ENCODE measurements around the gene EFNA4. TPM values are rescaled to one million over a fixed set of nuclear protein-coding genes. Genes with fewer than 3 reads are reported as not detected.

EFNA4 gene
- total and polyA plus RNA-seq, 9 of the 15 experiments (the other 6 are each of a cell fraction or from before 2014, with no cell fraction given): 0.68 to 7.4 (median 6.1) TPM

GRCh38 chr1:155084722-155085503 lies 21.4 kb downstream of the EFNA4 start (continued):
- no peak for TF ChIP-seq SRF (CRISPR knock-in tag; IDR thresholded peaks at IDR 0.05)
- TF ChIP-seq KDM2B (CRISPR knock-in tag; IDR thresholded peaks at IDR 0.05): peak; percentile 73; the same call in 1 of the 2 replicates
- peak; percentile 95 for TF ChIP-seq CC2D1A (IDR thresholded peaks at IDR 0.05)
- TF ChIP-seq TRIM24 (IDR thresholded peaks at IDR 0.05): 0 out of 4 replicates have a peak, but pooled peaks of 1 of the 2 experiments have one; percentile 47
- TF ChIP-seq NR2F6 (CRISPR knock-in tag; IDR thresholded peaks at IDR 0.05): 0 out of 2 replicates have a peak, but pooled peaks have one; percentile 10
- TF ChIP-seq HOXB6 (CRISPR knock-in tag; IDR thresholded peaks at IDR 0.05; ENCODE audit: borderline replicate concordance): no peak
- no peak for TF ChIP-seq RFX5 (IDR thresholded peaks at IDR 0.05; ENCODE audit: low read depth, low read length)
- TF ChIP-seq NELFE (IDR thresholded peaks at IDR 0.05; ENCODE audit: insufficient read depth, insufficient read length): no peak
- peak; percentile 55; the same call in 1 of the 2 replicates for TF ChIP-seq GABPA (tag; conservative IDR thresholded peaks at IDR 0.05; ENCODE audit: low read depth)
- TF ChIP-seq ZNF583 (CRISPR knock-in tag; IDR thresholded peaks at IDR 0.05): no peak
- peak; percentile 51; the same call in 1 of the 2 replicates for TF ChIP-seq ZNF740 (CRISPR knock-in tag; IDR thresholded peaks at IDR 0.05)
- TF ChIP-seq ZNF740 (tag; IDR thresholded peaks at IDR 0.05): no peak
- TF ChIP-seq MTA3 (IDR thresholded peaks at IDR 0.05; ENCODE audit: borderline replicate concordance): peak; percentile 76
- 0 out of 2 replicates have a peak, but pooled peaks have one; percentile 25 for TF ChIP-seq SMARCE1 (IDR thresholded peaks at IDR 0.05)
- TF ChIP-seq RCOR1 (IDR thresholded peaks at IDR 0.05; ENCODE audit: borderline replicate concordance in 1 of 2, low read depth in 2 of 2, low read length in 2 of 2): peak in 1 of 2 experiments; percentile 59; a peak in 2 of 4 replicates
- 0 out of 2 replicates have a peak, but pooled peaks have one; percentile 14 for TF ChIP-seq ZNF511 (CRISPR knock-in tag; IDR thresholded peaks at IDR 0.05)
- peak; percentile 81 for TF ChIP-seq ZNF407 (IDR thresholded peaks at IDR 0.05; ENCODE audit: low read depth)
- TF ChIP-seq TOE1 (IDR thresholded peaks at IDR 0.05; ENCODE audit: borderline replicate concordance): peak; percentile 94
- no peak for TF ChIP-seq TOE1 (CRISPR knock-in tag; IDR thresholded peaks at IDR 0.05; ENCODE audit: borderline replicate concordance, low read depth)

Measured in K562 (cell line).